Activated naive CD4-positive, alpha-beta T cell treated with anti-CD3 and anti-CD28 coated beads, Interleukin-2, amount 50 U/mL, for 24 hours (primary cell): ENCODE results near the gene SLC8B1.

Source experiments
- H3K27ac Mint-ChIP-seq: one replicate; pipeline ENCODE4 v1.8.0; 2021; ENCODE audit warnings: mild to moderate bottlenecking, mixed read lengths
- H3K27me3 Mint-ChIP-seq: one replicate; pipeline ENCODE4 v1.8.0; 2021; ENCODE audit warnings: mixed read lengths
- H3K36me3 Mint-ChIP-seq: one replicate; pipeline ENCODE4 v1.8.0; 2021; ENCODE audit warnings: mixed read lengths
- H3K4me1 Mint-ChIP-seq: one replicate; pipeline ENCODE4 v1.8.0; 2021; ENCODE audit warnings: mixed read lengths
- H3K4me3 Mint-ChIP-seq: one replicate; pipeline ENCODE4 v1.8.0; 2021; ENCODE audit warnings: mild to moderate bottlenecking, mixed read lengths
- H3K9me3 Mint-ChIP-seq: one replicate; pipeline ENCODE4 v1.8.0; 2021; ENCODE audit warnings: mixed read lengths

The SLC8B1 gene

GRCh38 chr12:113260636-113261300 lies 74.1 kb downstream of the SLC8B1 start:
- Mint-ChIP-seq H3K4me1 (peaks cover 51% of the 10 kb centered on the region), H3K27me3 (no peaks in the 10 kb centered on the region), H3K9me3 (no peaks in the 10 kb centered on the region), H3K36me3 (peaks cover 6% of the 10 kb centered on the region), H3K27ac (peak overlapping the region; percentile 90), H3K4me3 (no peak overlapping the region)

GRCh38 chr12:113260127-113260526 lies 74.8 kb downstream of the SLC8B1 start:
- Mint-ChIP-seq H3K9me3 (no peaks in the 10 kb centered on the region), H3K4me3 (peak overlapping the region; percentile 11), H3K4me1 (peaks cover 49% of the 10 kb centered on the region), H3K27ac (peak overlapping the region; percentile 90), H3K36me3 (peaks cover 6% of the 10 kb centered on the region), H3K27me3 (no peaks in the 10 kb centered on the region)

GRCh38 chr12:113257564-113257963 lies 77.3 kb downstream of the SLC8B1 start:
- Mint-ChIP-seq H3K4me3 (no peak overlapping the region), H3K4me1 (peaks cover 32% of the 10 kb centered on the region), H3K9me3 (no peaks in the 10 kb centered on the region), H3K36me3 (peaks cover 22% of the 10 kb centered on the region), H3K27me3 (no peaks in the 10 kb centered on the region), H3K27ac (no peak overlapping the region)

GRCh38 chr12:113254298-113254697 lies 80.6 kb downstream of the SLC8B1 start:
- no peak overlapping the region for H3K27ac Mint-ChIP-seq
- peaks cover 3% of the 10 kb centered on the region for H3K4me1 Mint-ChIP-seq
- no peaks in the 10 kb centered on the region for H3K27me3 Mint-ChIP-seq
- H3K9me3 Mint-ChIP-seq: no peaks in the 10 kb centered on the region
- peaks cover 27% of the 10 kb centered on the region for H3K36me3 Mint-ChIP-seq
- H3K4me3 Mint-ChIP-seq: no peak overlapping the region

- peaks cover 28% of the 10 kb centered on the region for H3K36me3 Mint-ChIP-seq
Measured at GRCh38 chr12:113253532-113254285, 81.2 kb downstream of the SLC8B1 start.

GRCh38 chr12:113252494-113252893 lies 82.4 kb downstream of the SLC8B1 start:
- H3K27me3 Mint-ChIP-seq: no peaks in the 10 kb centered on the region
- peaks cover 5% of the 10 kb centered on the region for H3K4me1 Mint-ChIP-seq
- H3K9me3 Mint-ChIP-seq: no peaks in the 10 kb centered on the region
- no peak overlapping the region for H3K4me3 Mint-ChIP-seq
- H3K36me3 Mint-ChIP-seq: peaks cover 32% of the 10 kb centered on the region
- no peak overlapping the region for H3K27ac Mint-ChIP-seq

More at GRCh38 chr12:113253532-113254285, 81.2 kb downstream of the SLC8B1 start:
- Mint-ChIP-seq H3K4me1 (peaks cover under 1% of the 10 kb centered on the region), H3K4me3 (no peak overlapping the region), H3K27ac (no peak overlapping the region), H3K27me3 (no peaks in the 10 kb centered on the region), H3K9me3 (no peaks in the 10 kb centered on the region)

- no peaks in the 10 kb centered on the region for H3K9me3 Mint-ChIP-seq
- H3K27me3 Mint-ChIP-seq: no peaks in the 10 kb centered on the region
- H3K36me3 Mint-ChIP-seq: peaks cover 30% of the 10 kb centered on the region
- H3K4me3 Mint-ChIP-seq: no peak overlapping the region
- peaks cover 5% of the 10 kb centered on the region for H3K4me1 Mint-ChIP-seq
- no peak overlapping the region for H3K27ac Mint-ChIP-seq
Measured at GRCh38 chr12:113251404-113252070, 83.4 kb downstream of the SLC8B1 start.

GRCh38 chr12:113250045-113250444 lies 84.9 kb downstream of the SLC8B1 start:
- H3K4me1 Mint-ChIP-seq: peaks cover 9% of the 10 kb centered on the region
- H3K36me3 Mint-ChIP-seq: peaks cover 30% of the 10 kb centered on the region
- no peak overlapping the region for H3K4me3 Mint-ChIP-seq
- no peak overlapping the region for H3K27ac Mint-ChIP-seq
- no peaks in the 10 kb centered on the region for H3K9me3 Mint-ChIP-seq
- no peaks in the 10 kb centered on the region for H3K27me3 Mint-ChIP-seq

- H3K27me3 Mint-ChIP-seq: no peaks in the 10 kb centered on the region
- no peaks in the 10 kb centered on the region for H3K9me3 Mint-ChIP-seq
- H3K36me3 Mint-ChIP-seq: peaks cover 28% of the 10 kb centered on the region
- H3K4me3 Mint-ChIP-seq: no peak overlapping the region
- peaks cover 14% of the 10 kb centered on the region for H3K4me1 Mint-ChIP-seq
- H3K27ac Mint-ChIP-seq: no peak overlapping the region
Measured at GRCh38 chr12:113249546-113249945, 85.4 kb downstream of the SLC8B1 start.

- peaks cover 25% of the 10 kb centered on the region for H3K36me3 Mint-ChIP-seq
- H3K4me3 Mint-ChIP-seq: no peak overlapping the region
- peak overlapping the region; percentile 49 for H3K27ac Mint-ChIP-seq
- peaks cover 20% of the 10 kb centered on the region for H3K4me1 Mint-ChIP-seq
- H3K9me3 Mint-ChIP-seq: no peaks in the 10 kb centered on the region
- no peaks in the 10 kb centered on the region for H3K27me3 Mint-ChIP-seq
Measured at GRCh38 chr12:113248842-113249435, 86.0 kb downstream of the SLC8B1 start.
